ENCODE measurements around the gene LRRC23.

LRRC23 gene

DNA sequence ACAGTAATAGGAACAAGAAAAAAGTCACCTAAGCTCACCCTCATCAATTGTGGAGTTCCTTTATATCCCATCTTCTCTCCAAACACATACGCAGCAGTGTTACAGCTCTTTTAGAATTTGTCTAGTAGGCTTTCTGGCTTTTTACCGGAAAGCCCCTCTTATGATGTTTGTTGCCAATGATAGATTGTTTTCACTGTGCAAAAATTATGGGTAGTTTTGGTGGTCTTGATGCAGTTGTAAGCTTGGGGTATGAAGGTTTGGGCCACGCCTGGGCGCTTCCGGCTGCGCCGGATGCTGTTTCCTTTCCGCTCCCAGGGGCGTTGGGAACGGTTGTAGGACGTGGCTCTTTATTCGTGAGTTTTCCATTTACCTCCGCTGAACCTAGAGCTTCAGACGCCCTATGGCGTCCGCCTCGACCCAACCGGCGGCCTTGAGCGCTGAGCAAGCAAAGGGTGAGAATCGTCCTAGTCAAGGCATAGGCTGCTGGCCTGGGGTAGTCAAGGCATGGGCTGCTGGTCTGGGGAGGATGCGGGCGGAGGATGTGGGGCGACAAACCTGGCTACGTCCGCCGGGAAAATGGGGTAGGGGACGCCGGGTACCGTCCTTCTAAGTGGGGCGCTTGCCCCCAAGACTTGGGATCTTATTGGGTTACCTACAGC is 39.2 kb downstream of the LRRC23 start, which contains the start of the genes C12orf57 and RNU7-1:
Gene C12orf57 (plus strand): TSS at position 301 of the 659 bp plus-strand sequence. CDS start 100 bp downstream, at position 401.
Gene RNU7-1 (plus strand): TSS at position 95 of the 659 bp plus-strand sequence.
- Histone ChIP-seq H3K4me1 (ENCODE audit: control insufficient read depth, insufficient read depth, low read length) (peaks cover 26% of the 10 kb centered on the region), H3K9ac (ENCODE audit: low read length) (peak within 1 kb of the TSS; percentile 94), H3K9me3 (ENCODE audit: control insufficient read depth, low read length) (no peaks in the 10 kb centered on the region), H3K27me3 (replicated peaks; ENCODE audit: control insufficient read depth, insufficient read depth, low read length) (no peaks in the 10 kb centered on the region), H3K4me3 (ENCODE audit: low read length) (peak within 1 kb of the TSS; percentile 86), H3K36me3 (ENCODE audit: control insufficient read depth, insufficient read depth, low read length, severe bottlenecking) (peaks cover 23% of the 10 kb centered on the region)
- peak; percentile 78 for DNase-seq (ENCODE audit: low read depth)

DNA sequence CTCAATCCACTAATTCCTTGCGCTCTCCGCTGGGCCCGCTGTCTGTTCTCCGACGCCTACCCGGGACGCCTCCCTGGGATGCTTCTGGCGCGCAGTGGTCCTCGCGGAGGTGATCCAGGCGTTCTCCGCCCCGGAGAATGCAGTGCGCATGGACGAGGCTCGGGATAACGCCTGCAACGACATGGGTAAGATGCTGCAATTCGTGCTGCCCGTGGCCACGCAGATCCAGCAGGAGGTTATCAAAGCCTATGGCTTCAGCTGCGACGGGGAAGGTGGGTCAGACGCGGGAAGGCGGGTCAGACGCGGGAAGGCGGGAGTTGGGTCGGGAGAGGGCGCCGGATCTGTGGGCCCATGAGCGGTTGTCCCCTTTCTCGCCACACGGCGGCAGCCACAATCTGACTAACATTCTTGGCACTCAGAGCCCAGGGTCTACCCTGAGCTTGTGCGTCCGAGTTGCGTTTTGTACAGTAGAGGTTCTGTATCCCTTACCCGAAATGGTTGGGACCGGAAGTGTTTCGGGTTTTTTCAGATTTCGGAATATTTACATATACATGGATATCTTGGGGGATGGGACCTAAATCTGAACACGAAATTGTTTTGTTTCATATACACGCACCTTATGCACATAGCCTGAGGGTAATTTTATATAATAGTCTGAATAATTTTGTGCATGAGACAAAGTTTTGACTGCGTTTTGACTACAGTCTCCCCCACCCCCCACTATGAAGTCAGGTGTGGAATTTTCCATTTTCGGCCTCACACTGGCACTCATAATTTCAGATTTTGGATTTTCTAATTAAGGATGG is 40.0 kb downstream of the LRRC23 start:
- peaks cover 18% of the 10 kb centered on the region for H3K36me3 ChIP-seq (ENCODE audit: control insufficient read depth, insufficient read depth, low read length, severe bottlenecking)
- peak overlapping the region; percentile 94 for H3K9ac ChIP-seq (ENCODE audit: low read length)
- H3K4me3 ChIP-seq (ENCODE audit: low read length), result peak overlapping the region; percentile 86
- no peaks in the 10 kb centered on the region for H3K27me3 ChIP-seq (replicated peaks; ENCODE audit: control insufficient read depth, insufficient read depth, low read length)
- DNase-seq (ENCODE audit: low read depth), result peak; percentile 98
- peaks cover 21% of the 10 kb centered on the region for H3K4me1 ChIP-seq (ENCODE audit: control insufficient read depth, insufficient read depth, low read length)
- H3K9me3 ChIP-seq (ENCODE audit: control insufficient read depth, low read length), result no peaks in the 10 kb centered on the region

DNA sequence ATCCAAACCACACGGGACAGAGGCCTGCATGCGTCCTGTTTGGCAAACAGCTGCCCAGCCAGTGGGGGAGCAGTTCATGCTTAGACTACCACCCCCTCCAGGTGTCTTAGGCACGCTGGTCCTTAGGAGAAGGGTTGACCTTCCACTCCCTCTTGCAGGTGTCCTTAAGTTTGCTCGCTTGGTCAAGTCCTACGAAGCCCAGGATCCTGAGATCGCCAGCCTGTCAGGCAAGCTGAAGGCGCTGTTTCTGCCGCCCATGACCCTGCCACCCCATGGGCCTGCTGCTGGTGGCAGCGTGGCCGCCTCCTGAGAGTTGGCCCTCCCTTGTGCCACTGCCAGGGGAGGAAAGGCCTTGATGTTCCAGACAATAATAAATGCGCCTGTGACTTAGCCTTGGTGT is 41.0 kb downstream of the LRRC23 start:
- H3K9ac ChIP-seq (ENCODE audit: low read length), result no peak overlapping the region
- no peak overlapping the region for H3K4me3 ChIP-seq (ENCODE audit: low read length)
- no peaks in the 10 kb centered on the region for H3K27me3 ChIP-seq (replicated peaks; ENCODE audit: control insufficient read depth, insufficient read depth, low read length)
- no peaks in the 10 kb centered on the region for H3K9me3 ChIP-seq (ENCODE audit: control insufficient read depth, low read length)
- no peak for DNase-seq (ENCODE audit: low read depth)
- H3K36me3 ChIP-seq (ENCODE audit: control insufficient read depth, insufficient read depth, low read length, severe bottlenecking), result peaks cover 11% of the 10 kb centered on the region
- peaks cover 21% of the 10 kb centered on the region for H3K4me1 ChIP-seq (ENCODE audit: control insufficient read depth, insufficient read depth, low read length)

DNA sequence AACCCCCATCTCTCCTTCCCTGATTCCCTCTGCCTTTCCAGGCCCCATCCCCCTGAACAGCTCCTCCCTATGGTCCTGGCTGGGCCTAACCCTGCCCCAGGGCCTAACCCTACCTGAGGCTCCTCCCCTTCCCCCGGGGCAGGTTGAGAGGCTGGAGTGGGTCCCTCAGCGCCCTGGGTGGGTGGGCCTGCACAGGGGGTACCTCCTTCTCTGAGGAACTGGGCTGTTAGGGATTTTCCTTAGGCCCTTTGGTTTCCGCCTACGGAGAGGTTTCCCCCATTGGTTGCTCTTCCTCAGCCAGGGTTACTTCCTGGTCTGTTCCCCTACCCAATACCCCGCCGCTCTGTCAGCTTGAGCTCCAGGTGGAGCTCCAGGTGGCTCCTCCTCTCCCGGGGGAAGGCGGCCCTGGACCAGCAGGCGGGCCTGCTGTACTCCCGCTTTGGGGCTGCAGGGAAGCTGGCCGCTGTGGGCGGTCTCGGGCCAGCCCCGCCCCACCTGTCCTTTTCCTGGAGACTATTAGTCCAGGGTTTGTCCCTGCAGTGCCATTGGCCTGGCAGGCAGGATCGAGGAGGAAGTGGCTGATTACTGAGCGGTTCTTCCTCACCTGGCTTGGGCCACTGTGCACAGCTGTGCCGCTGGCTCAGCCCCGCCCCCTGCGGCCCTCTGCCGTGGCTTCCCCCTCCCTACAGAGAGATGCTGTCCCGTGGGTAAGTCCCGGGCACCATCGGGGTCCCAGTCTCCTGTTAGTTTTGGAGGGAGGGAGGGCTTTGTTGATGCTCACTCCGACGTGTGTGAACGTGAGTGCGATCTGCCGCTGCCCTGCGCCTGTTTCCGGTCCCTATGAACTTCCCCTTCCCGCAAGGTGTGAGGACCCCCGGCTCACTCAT is 41.7 kb downstream of the LRRC23 start:
- no peaks in the 10 kb centered on the region for H3K27me3 ChIP-seq (replicated peaks; ENCODE audit: control insufficient read depth, insufficient read depth, low read length)
- no peak for DNase-seq (ENCODE audit: low read depth)
- H3K9ac ChIP-seq (ENCODE audit: low read length), result no peak overlapping the region
- peaks cover 5% of the 10 kb centered on the region for H3K36me3 ChIP-seq (ENCODE audit: control insufficient read depth, insufficient read depth, low read length, severe bottlenecking)
- no peak overlapping the region for H3K4me3 ChIP-seq (ENCODE audit: low read length)
- H3K4me1 ChIP-seq (ENCODE audit: control insufficient read depth, insufficient read depth, low read length), result peaks cover 21% of the 10 kb centered on the region
- H3K9me3 ChIP-seq (ENCODE audit: control insufficient read depth, low read length), result no peaks in the 10 kb centered on the region

DNA sequence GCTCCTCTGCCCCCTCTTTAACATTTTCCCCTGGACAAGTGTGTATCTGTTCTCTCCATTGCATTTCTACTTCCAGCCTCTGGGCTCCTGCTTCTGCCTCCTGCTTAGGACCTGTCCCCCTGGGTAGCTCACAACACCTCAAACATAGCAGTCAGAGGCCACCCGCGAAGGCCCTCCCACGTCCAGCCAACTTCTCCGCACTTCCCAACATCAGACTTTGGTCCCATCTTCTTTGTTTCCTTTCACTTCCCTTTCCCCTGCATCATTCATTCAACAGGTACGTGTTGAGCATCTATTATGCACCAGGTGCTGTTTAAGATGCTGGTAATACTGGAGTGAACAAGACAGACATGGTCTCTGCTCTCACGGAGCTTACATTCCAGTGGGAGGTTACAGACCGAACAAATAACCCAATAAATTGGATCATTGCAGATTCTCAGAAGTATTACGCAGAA is 42.3 kb downstream of the LRRC23 start:
- no peak for DNase-seq (ENCODE audit: low read depth)
- Histone ChIP-seq H3K9me3 (ENCODE audit: control insufficient read depth, low read length) (no peaks in the 10 kb centered on the region), H3K4me3 (ENCODE audit: low read length) (no peak overlapping the region), H3K27me3 (replicated peaks; ENCODE audit: control insufficient read depth, insufficient read depth, low read length) (no peaks in the 10 kb centered on the region), H3K36me3 (ENCODE audit: control insufficient read depth, insufficient read depth, low read length, severe bottlenecking) (no peaks in the 10 kb centered on the region), H3K4me1 (ENCODE audit: control insufficient read depth, insufficient read depth, low read length) (peaks cover 21% of the 10 kb centered on the region), H3K9ac (ENCODE audit: low read length) (no peak overlapping the region)

DNA sequence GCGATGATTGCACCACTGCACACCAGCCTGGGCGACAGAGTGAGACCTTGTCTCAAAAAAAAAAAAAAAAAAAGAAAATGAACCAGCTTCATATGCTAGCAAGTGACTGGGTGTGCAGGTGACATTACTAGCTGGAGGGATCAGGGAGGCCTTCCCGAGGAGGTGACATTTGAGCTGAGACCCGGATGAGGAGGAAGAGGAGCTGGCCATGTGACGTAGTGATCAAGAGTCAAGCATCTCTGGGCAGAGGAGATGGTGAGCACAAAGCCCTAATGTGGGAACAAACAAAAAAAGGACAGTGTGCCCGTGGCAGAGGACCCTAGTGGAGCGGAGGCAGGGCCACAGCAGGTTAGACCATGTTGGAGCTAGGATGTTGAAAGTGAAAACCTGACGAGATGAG is 43.0 kb downstream of the LRRC23 start:
- Histone ChIP-seq H3K9ac (ENCODE audit: low read length) (no peak overlapping the region), H3K27me3 (replicated peaks; ENCODE audit: control insufficient read depth, insufficient read depth, low read length) (peaks cover under 1% of the 10 kb centered on the region), H3K9me3 (ENCODE audit: control insufficient read depth, low read length) (no peaks in the 10 kb centered on the region), H3K4me3 (ENCODE audit: low read length) (no peak overlapping the region), H3K36me3 (ENCODE audit: control insufficient read depth, insufficient read depth, low read length, severe bottlenecking) (no peaks in the 10 kb centered on the region), H3K4me1 (ENCODE audit: control insufficient read depth, insufficient read depth, low read length) (peaks cover 20% of the 10 kb centered on the region)
- DNase-seq (ENCODE audit: low read depth), result no peak

DNA sequence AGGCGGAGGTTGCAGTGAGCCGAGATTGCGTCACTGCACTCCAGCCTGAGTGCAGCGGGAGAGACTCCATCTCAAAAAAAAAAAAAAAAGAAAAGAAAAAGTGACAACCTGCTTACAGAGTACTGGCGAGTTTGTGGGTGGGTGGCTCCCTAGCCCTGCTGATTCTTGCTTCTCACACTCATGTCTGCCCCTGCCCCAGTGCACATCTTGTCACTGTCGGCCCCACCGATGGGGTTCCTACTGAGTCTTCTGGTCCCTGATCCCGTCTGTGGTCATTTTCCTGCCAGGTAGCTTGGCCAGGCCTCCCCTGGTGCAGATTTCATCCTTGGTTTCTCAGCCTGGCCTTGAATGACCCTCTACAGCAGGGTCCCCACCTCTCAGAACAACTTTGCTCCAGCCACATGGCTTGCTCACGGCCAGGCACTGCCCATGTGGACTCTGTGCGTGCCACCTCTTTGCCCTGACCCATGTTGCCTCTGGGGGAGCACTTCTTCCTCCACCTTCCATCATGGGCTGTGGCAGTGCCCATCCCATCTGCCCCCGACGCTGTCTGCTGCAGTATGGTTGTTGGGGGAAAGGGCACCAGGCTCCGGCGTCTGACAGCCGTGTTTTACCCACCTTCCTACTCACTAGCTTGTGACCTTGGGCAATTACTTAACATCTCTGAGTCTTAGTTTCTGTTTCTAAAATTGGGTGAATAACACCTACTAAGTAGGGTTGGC is 44.4 kb downstream of the LRRC23 start:
- Histone ChIP-seq H3K36me3 (ENCODE audit: control insufficient read depth, insufficient read depth, low read length, severe bottlenecking) (no peaks in the 10 kb centered on the region), H3K4me1 (ENCODE audit: control insufficient read depth, insufficient read depth, low read length) (peaks cover 12% of the 10 kb centered on the region), H3K9me3 (ENCODE audit: control insufficient read depth, low read length) (no peaks in the 10 kb centered on the region), H3K4me3 (ENCODE audit: low read length) (no peak overlapping the region), H3K9ac (ENCODE audit: low read length) (no peak overlapping the region), H3K27me3 (replicated peaks; ENCODE audit: control insufficient read depth, insufficient read depth, low read length) (peaks cover 5% of the 10 kb centered on the region)
- no peak for DNase-seq (ENCODE audit: low read depth)

DNA sequence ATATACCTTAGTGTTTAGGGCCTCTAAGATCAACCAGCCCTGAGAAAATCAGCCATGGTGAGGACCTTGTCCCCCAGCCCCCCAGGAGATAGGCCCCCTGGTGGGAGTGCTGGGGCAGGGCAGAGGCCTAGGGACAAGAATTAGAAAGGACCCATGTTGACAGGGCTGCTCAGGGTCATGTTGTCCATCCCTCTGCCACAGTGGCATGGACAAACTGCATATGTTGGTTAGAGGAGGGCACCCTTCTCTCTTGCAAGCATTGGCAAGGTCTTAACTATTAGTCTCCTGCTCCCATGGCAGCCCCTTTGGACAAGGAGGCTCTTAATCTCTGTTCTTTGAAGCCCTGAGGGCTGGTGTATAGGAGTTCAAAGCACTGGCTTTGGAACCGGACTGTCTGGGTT is 45.8 kb downstream of the LRRC23 start:
- peaks cover 10% of the 10 kb centered on the region for H3K27me3 ChIP-seq (replicated peaks; ENCODE audit: control insufficient read depth, insufficient read depth, low read length)
- H3K4me3 ChIP-seq (ENCODE audit: low read length), result no peak overlapping the region
- H3K36me3 ChIP-seq (ENCODE audit: control insufficient read depth, insufficient read depth, low read length, severe bottlenecking), result no peaks in the 10 kb centered on the region
- H3K9me3 ChIP-seq (ENCODE audit: control insufficient read depth, low read length), result no peaks in the 10 kb centered on the region
- no peak overlapping the region for H3K9ac ChIP-seq (ENCODE audit: low read length)
- no peak for DNase-seq (ENCODE audit: low read depth)
- peaks cover under 1% of the 10 kb centered on the region for H3K4me1 ChIP-seq (ENCODE audit: control insufficient read depth, insufficient read depth, low read length)

DNA sequence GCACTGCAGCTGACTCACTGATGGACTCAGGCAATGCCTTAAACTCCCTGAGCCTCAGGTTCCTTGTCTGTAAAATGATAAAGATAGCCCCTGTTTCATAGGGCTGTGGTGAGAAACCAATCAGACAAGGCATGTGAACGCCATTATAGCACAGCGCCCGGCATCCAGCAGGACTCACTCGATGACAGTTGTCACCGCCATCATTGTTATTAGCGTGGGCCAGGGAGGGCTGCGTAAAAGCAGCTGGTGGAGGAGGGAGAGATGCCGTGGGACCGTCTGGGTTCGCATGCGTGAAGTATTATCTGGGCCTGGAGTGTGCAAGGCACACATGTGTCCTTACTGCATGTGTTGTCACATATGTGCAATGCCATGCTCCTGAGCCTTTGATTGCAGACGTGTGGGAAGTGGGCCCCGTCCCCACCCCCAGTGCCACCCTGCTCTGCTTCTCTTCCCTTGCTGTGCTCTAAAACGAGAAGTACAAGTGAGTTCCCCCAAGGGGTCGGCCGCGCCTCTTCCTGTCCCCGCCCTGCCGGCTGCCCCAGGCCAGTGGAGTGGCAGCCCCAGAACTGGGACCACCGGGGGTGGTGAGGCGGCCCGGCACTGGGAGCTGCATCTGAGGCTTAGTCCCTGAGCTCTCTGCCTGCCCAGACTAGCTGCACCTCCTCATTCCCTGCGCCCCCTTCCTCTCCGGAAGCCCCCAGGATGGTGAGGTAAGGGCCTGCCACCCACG is 46.4 kb downstream of the LRRC23 start, which contains the start of gene PTPN6:
Gene PTPN6 (plus strand): TSS at position 546 of the 730 bp plus-strand sequence. CDS start 157 bp downstream, at position 703.
- DNase-seq (ENCODE audit: low read depth), result no peak
- Histone ChIP-seq H3K36me3 (ENCODE audit: control insufficient read depth, insufficient read depth, low read length, severe bottlenecking) (no peaks in the 10 kb centered on the region), H3K4me1 (ENCODE audit: control insufficient read depth, insufficient read depth, low read length) (no peaks in the 10 kb centered on the region), H3K9me3 (ENCODE audit: control insufficient read depth, low read length) (no peaks in the 10 kb centered on the region), H3K9ac (ENCODE audit: low read length) (no peak within 1 kb of the TSS), H3K4me3 (ENCODE audit: low read length) (no peak within 1 kb of the TSS), H3K27me3 (replicated peaks; ENCODE audit: control insufficient read depth, insufficient read depth, low read length) (peaks cover 10% of the 10 kb centered on the region)

DNA sequence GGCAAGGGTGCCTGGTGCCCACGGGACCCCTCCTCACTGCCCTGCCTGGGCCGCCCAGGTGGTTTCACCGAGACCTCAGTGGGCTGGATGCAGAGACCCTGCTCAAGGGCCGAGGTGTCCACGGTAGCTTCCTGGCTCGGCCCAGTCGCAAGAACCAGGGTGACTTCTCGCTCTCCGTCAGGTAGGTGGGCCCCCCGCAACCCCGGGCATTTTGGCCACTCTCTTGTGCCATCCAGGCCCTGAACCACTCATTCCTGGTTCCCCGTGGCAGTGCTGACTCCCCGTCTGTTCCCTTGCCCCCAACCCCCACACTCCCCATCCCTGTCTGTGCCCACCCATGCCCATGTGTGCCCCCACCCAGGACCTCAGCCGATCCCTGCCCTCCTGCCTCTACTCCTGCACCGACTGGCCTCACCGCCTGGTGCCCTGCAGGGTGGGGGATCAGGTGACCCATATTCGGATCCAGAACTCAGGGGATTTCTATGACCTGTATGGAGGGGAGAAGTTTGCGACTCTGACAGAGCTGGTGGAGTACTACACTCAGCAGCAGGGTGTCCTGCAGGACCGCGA is 47.0 kb downstream of the LRRC23 start:
- Histone ChIP-seq H3K27me3 (replicated peaks; ENCODE audit: control insufficient read depth, insufficient read depth, low read length) (peaks cover 10% of the 10 kb centered on the region), H3K36me3 (ENCODE audit: control insufficient read depth, insufficient read depth, low read length, severe bottlenecking) (no peaks in the 10 kb centered on the region), H3K9me3 (ENCODE audit: control insufficient read depth, low read length) (no peaks in the 10 kb centered on the region), H3K4me3 (ENCODE audit: low read length) (no peak overlapping the region), H3K9ac (ENCODE audit: low read length) (no peak overlapping the region), H3K4me1 (ENCODE audit: control insufficient read depth, insufficient read depth, low read length) (no peaks in the 10 kb centered on the region)
- no peak for DNase-seq (ENCODE audit: low read depth)
